Lung (tissue), 12 donors: ENCODE results near the gene GPR4. TPM values are rescaled to one million over a fixed set of nuclear protein-coding genes. Genes with fewer than 3 reads are reported as not detected.
"Not testable (repeated sequence)": the region's sequence is repeated elsewhere in the genome, so short reads cannot be mapped to it uniquely, and the experiment has no call there.

Experiments
- ATAC-seq: fragments of 200-7000 bp; cut with Tn5 transposase; one replicate; pipeline ENCODE4 v1.9.1; 2020; ENCODE audit warnings: moderate number of reproducible peaks; ENCODE audit not compliant: insufficient read depth, low FRiP score
- DNase-seq, 3 donors: peaks; one replicate each; pipeline ENCODE4 v3.0.0-alpha.2; 2013 to 2017
- H3K27ac ChIP-seq, 2 donors: one replicate each; pipeline ENCODE4 v1.5.1; 2013; ENCODE audit warnings: mild to moderate bottlenecking in 2 of 2, moderate library complexity in 2 of 2, control low read depth in 1 of 2, inconsistent platforms in 1 of 2, low read depth in 1 of 2, low read length in 1 of 2
- H3K27me3 ChIP-seq, 3 donors: one replicate each; pipeline ENCODE4 v1.5.1; 2013; ENCODE audit warnings: low read length in 2 of 3; ENCODE audit not compliant: control insufficient read depth in 3 of 3, insufficient read depth in 3 of 3
- H3K36me3 ChIP-seq, 4 donors: one replicate each; pipeline ENCODE4 v1.5.1; 2013; ENCODE audit warnings: low read length in 4 of 4, mild to moderate bottlenecking in 1 of 4, moderate library complexity in 1 of 4; ENCODE audit not compliant: control insufficient read depth in 4 of 4, insufficient read depth in 4 of 4
- H3K4me1 ChIP-seq, 5 donors: one replicate each; pipeline ENCODE4 v1.5.1; 2013; ENCODE audit warnings: low read length in 5 of 5, mild to moderate bottlenecking in 2 of 5, moderate library complexity in 1 of 5; ENCODE audit not compliant: control insufficient read depth in 5 of 5, insufficient read depth in 5 of 5
- H3K4me3 ChIP-seq: one replicate; pipeline ENCODE4 v1.5.1; 2013; ENCODE audit warnings: mild to moderate bottlenecking, control low read depth, moderate library complexity
- H3K9ac ChIP-seq, 2 donors: one replicate each; pipeline ENCODE4 v1.5.1; 2013; ENCODE audit warnings: low read length in 2 of 2, control low read depth in 1 of 2; ENCODE audit not compliant: insufficient read depth in 1 of 2
- H3K9me3 ChIP-seq, 4 donors: one replicate each; pipeline ENCODE4 v1.5.1; 2013; ENCODE audit warnings: low read length in 3 of 4, mild to moderate bottlenecking in 1 of 4, moderate library complexity in 1 of 4; ENCODE audit not compliant: control insufficient read depth in 4 of 4, insufficient read depth in 3 of 4
- WGBS, 2 donors: extraction: QIAGEN DNeasy Blood & Tissue Kit; methylation state at CpG; one replicate each; pipeline ENCODE4 v1.1.7; 2013; 5-methylcytosine and 5-hydroxymethylcytosine counted together
- polyA plus RNA-seq, 2 donors: library from polyadenylated mRNA; stranded (reverse); fragments of 200-250 nt; gene quantifications; one replicate each; pipeline ENCODE4 v1.2.1, GENCODE V29; 2013
- total RNA-seq, 2 donors: library from RNA; depleted of rRNA in 1 of 2; stranded (reverse); fragments of >200 nt in 1 of 2; gene quantifications; one replicate each; pipeline ENCODE4 v1.2.1, GENCODE V29; 2014 to 2021
- TF ChIP-seq, protein P1 (sequence below): IDR thresholded peaks from 2 replicates; pipeline ENCODE4 v1.5.1; 2012; ENCODE audit warnings: mild to moderate bottlenecking; ENCODE audit errors: control extremely low read depth, extremely low read depth
- donor health status: control.
- donor health status: control.
- donor health status: Bipolar disorder and iron deficiency.
- donor health status: healthy.
- donor health status: DM: yes; HTN: yes; CAD: no.

Gene GPR4
- total and polyA plus RNA-seq, 4 donors, result 1.3 to 12.8 (median 11.8) TPM

DNA sequence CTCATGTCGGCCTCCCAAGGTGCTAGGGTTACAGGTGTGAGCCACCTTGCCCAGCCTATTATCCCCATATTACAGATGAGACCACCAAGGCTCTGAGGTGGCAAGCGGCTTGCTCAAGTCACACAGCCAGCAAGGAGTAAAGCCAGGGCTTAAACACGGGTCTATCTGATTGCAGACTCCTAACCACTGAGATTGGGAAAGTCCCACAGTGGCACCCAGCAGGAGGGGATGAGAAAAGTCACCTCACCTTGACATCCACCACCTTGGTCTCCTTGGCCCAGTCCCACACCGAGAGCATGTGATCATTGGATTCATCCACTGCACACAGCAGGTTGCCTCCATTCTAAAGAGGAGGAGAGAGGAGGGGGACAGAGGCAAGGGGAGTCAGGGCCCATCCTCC, 27.7 kb upstream of the GPR4 start:
- TF ChIP-seq, protein P1, sequence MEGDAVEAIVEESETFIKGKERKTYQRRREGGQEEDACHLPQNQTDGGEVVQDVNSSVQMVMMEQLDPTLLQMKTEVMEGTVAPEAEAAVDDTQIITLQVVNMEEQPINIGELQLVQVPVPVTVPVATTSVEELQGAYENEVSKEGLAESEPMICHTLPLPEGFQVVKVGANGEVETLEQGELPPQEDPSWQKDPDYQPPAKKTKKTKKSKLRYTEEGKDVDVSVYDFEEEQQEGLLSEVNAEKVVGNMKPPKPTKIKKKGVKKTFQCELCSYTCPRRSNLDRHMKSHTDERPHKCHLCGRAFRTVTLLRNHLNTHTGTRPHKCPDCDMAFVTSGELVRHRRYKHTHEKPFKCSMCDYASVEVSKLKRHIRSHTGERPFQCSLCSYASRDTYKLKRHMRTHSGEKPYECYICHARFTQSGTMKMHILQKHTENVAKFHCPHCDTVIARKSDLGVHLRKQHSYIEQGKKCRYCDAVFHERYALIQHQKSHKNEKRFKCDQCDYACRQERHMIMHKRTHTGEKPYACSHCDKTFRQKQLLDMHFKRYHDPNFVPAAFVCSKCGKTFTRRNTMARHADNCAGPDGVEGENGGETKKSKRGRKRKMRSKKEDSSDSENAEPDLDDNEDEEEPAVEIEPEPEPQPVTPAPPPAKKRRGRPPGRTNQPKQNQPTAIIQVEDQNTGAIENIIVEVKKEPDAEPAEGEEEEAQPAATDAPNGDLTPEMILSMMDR, result no peak
- Histone ChIP-seq H3K9me3 (no peaks in the 10 kb centered on the region), H3K9ac (no peak overlapping the region), H3K36me3 (peaks cover 0 to 16% (median 10%) of the 10 kb centered on the region in 4 donors), H3K4me3 (no peak overlapping the region), H3K27ac (no peak overlapping the region), H3K27me3 (no peaks in the 10 kb centered on the region), H3K4me1 (no peaks in the 10 kb centered on the region)
- DNase-seq (no peak), ATAC-seq (no peak)
- 86 to 90% methylated on average over 4 of the region's 4 CpGs for WGBS, 2 donors

DNA sequence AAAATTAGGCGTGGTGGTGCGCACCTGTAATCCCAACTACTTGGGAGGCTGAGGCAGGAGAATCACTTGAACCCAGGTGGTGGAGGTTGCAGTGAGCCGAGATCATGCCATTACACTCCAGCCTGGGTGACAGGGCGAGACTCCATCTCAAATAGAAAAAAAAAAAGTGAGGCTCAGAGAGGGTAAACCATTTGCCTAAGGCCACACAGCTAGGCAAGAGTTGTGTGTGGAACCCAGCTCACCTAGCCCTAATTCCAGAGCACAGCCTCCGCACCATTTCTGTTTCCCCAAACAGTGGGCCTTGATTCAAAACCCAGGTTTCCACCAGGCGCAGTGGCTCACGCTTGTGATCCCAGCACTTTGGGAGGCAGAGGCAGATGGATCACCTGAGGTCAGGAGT, 26.2 kb upstream of the GPR4 start:
- not testable (repeated sequence) for H3K4me3 ChIP-seq, ATAC-seq, H3K9ac ChIP-seq, H3K9me3 ChIP-seq, DNase-seq, H3K27me3 ChIP-seq, H3K4me1 ChIP-seq, H3K27ac ChIP-seq
- H3K36me3 ChIP-seq, result peaks cover 0 to 20% (median 13%) of the 10 kb centered on the region in 4 donors
- WGBS, 2 donors, result 98% methylated on average over 7 of the region's 7 CpGs

DNA sequence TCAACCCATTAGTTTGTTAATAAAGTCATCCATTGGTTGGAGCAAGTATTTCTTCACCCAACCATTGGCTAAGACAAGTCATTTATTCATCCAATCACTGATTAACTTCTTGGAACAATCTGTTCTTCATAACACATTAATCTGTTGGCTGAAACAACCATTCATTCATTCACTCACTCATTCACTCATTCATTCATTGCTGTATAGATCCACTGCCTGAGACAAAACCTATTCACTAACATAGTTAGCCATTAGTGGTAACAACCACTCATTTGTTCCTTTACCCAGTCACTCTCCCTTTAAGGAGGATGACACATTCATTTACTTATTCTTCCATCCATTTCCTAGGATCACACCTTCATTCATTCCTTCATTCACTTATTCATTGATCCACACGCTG, 22.0 kb upstream of the GPR4 start:
- Histone ChIP-seq H3K27me3 (no peaks in the 10 kb centered on the region), H3K27ac (no peak overlapping the region), H3K4me3 (no peak overlapping the region), H3K4me1 (no peaks in the 10 kb centered on the region), H3K9ac (no peak overlapping the region), H3K9me3 (no peaks in the 10 kb centered on the region), H3K36me3 (peaks cover 0 to 35% (median 21%) of the 10 kb centered on the region in 4 donors)
- TF ChIP-seq, protein P1, result no peak
- DNase-seq, result no peak
- ATAC-seq, result no peak
- WGBS, 2 donors, result 94 to 96% methylated on average over 1 of the region's 1 CpG

DNA sequence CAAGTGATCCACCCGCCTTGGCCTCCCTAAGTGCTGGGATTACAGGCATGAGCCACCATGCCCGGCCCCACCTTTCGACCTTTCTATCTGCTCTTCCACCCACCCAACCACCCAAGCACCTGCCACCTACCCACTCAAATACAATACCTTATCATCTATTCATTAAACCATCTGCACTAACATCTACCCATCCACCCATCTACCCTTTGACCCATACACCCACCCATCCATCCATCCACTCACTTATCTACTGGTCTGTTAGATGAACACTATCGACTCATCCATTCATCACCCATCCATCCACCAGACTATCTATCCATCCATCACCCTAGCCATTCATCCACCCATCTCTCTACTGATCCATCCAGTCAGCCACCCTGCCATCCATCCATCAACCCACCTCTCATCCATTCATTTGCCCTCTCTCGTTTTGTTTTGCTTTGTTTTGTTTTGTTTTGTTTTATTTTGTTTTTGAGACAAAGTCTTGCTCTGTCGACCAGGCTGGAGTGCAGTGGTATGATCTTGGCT, 20.0 kb upstream of the GPR4 start:
- no peak overlapping the region for H3K27ac ChIP-seq

More for the DNA sequence above, 20.0 kb upstream of the GPR4 start:
- WGBS, 2 donors, result 87 to 92% methylated on average over 6 of the region's 6 CpGs
- Histone ChIP-seq H3K36me3 (peaks cover 0 to 39% (median 20%) of the 10 kb centered on the region in 4 donors), H3K27me3 (no peaks in the 10 kb centered on the region), H3K9ac (no peak overlapping the region), H3K9me3 (no peaks in the 10 kb centered on the region), H3K4me3 (no peak overlapping the region), H3K4me1 (no peaks in the 10 kb centered on the region)
- TF ChIP-seq, protein P1, result no peak
- ATAC-seq (no peak), DNase-seq (no peak)
